ENCODE measurements around the gene ANKRD49.
A peak's percentile ranks its signal among the peaks of the same experiment; 100 is the strongest.

Gene ANKRD49

GRCh38 chr11:94511932-94512781 lies 18.4 kb downstream of the ANKRD49 start, which contains the start of gene C11orf97:
C11orf97 (plus strand) TSS chr11:94512461; CDS start chr11:94512529, 68 bp downstream.
- DNase-seq: peak; percentile 6

GRCh38 chr11:94513091-94513490 lies 19.3 kb downstream of the ANKRD49 start:
- peak; percentile 59 for DNase-seq

GRCh38 chr11:94515398-94515797 lies 21.6 kb downstream of the ANKRD49 start:
- no peak for DNase-seq

- DNase-seq: no peak
Measured at GRCh38 chr11:94516725-94517124, 22.9 kb downstream of the ANKRD49 start.

- DNase-seq: no peak
Measured at GRCh38 chr11:94518300-94518699, 24.5 kb downstream of the ANKRD49 start.

GRCh38 chr11:94519478-94520084 lies 25.8 kb downstream of the ANKRD49 start:
- peak; percentile 6 for DNase-seq

GRCh38 chr11:94521684-94522083 lies 27.9 kb downstream of the ANKRD49 start:
- no peak for DNase-seq

GRCh38 chr11:94524341-94524740 lies 30.6 kb downstream of the ANKRD49 start:
- no peak for DNase-seq

- DNase-seq: no peak
Measured at GRCh38 chr11:94525546-94526324, 32.0 kb downstream of the ANKRD49 start.

GRCh38 chr11:94526645-94527438 lies 33.1 kb downstream of the ANKRD49 start:
- no peak for DNase-seq

- DNase-seq: no peak
Measured at GRCh38 chr11:94528551-94528950, 34.8 kb downstream of the ANKRD49 start.

GRCh38 chr11:94532211-94532610 lies 38.4 kb downstream of the ANKRD49 start:
- DNase-seq: no peak

GRCh38 chr11:94533206-94533605 lies 39.4 kb downstream of the ANKRD49 start:
- no peak for DNase-seq

- no peak for DNase-seq
Measured at GRCh38 chr11:94533696-94534630, 40.2 kb downstream of the ANKRD49 start.

GRCh38 chr11:94536386-94536785 lies 42.6 kb downstream of the ANKRD49 start:
- DNase-seq: no peak

- DNase-seq: no peak
Measured at GRCh38 chr11:94537031-94537600, 43.3 kb downstream of the ANKRD49 start.

GRCh38 chr11:94539420-94539819 lies 45.6 kb downstream of the ANKRD49 start:
- DNase-seq: no peak

- DNase-seq: peak; percentile 83
Measured at GRCh38 chr11:94543695-94544645, 50.2 kb downstream of the ANKRD49 start, which contains the start of gene FUT4. FUT4 (plus strand) TSS chr11:94543921; CDS start chr11:94544134, 213 bp downstream.

- DNase-seq: no peak
Measured at GRCh38 chr11:94544646-94545263, 51.0 kb downstream of the ANKRD49 start.

Data from NCI-H2029 treated with DMSO at 0.1 percent for 48 hours (cell line).